22Rv1 (cell line): Measurements from ENCODE around the gene PPP1R27.

Experiments used
- H3K27ac ChIP-seq: fragments of 450-650 bp; 2 replicates; pipeline ENCODE4 v1.5.1; 2017
- ZFX ChIP-seq: fragments of 450-650 bp; IDR thresholded peaks from 2 replicates; pipeline ENCODE4 v1.6.1; 2017; ENCODE audit warnings: antibody characterized with exemption, borderline replicate concordance
- TF ChIP-seq, protein P1 (sequence below): fragments of 450-650 bp; IDR thresholded peaks from 2 replicates; pipeline ENCODE4 v1.5.1; 2017; ENCODE audit warnings: mild to moderate bottlenecking

Gene PPP1R27

DNA sequence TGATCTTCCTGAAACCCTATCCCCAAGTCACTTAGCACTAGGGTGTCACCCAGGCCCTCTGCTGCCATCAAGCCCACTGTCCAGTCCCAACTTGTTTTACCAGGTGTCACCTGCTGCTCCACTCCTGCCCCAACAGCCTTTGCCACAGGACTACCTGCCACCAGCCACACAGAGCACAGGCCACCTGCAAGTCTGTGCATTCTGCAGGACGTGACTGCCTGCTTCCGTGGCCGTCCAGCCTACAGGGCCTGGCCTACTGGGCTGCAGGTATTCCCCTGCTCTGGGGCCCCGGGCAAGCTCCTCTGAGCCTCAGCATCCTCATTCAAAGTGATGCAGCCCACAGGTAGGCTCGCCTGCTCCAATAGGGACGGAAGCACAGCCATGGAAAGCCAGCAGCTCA is 5.0 kb downstream of the PPP1R27 start:
- TF ChIP-seq ZFX, result no peak
- TF ChIP-seq, protein P1, sequence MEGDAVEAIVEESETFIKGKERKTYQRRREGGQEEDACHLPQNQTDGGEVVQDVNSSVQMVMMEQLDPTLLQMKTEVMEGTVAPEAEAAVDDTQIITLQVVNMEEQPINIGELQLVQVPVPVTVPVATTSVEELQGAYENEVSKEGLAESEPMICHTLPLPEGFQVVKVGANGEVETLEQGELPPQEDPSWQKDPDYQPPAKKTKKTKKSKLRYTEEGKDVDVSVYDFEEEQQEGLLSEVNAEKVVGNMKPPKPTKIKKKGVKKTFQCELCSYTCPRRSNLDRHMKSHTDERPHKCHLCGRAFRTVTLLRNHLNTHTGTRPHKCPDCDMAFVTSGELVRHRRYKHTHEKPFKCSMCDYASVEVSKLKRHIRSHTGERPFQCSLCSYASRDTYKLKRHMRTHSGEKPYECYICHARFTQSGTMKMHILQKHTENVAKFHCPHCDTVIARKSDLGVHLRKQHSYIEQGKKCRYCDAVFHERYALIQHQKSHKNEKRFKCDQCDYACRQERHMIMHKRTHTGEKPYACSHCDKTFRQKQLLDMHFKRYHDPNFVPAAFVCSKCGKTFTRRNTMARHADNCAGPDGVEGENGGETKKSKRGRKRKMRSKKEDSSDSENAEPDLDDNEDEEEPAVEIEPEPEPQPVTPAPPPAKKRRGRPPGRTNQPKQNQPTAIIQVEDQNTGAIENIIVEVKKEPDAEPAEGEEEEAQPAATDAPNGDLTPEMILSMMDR, result no peak
- no peak overlapping the region for H3K27ac ChIP-seq

DNA sequence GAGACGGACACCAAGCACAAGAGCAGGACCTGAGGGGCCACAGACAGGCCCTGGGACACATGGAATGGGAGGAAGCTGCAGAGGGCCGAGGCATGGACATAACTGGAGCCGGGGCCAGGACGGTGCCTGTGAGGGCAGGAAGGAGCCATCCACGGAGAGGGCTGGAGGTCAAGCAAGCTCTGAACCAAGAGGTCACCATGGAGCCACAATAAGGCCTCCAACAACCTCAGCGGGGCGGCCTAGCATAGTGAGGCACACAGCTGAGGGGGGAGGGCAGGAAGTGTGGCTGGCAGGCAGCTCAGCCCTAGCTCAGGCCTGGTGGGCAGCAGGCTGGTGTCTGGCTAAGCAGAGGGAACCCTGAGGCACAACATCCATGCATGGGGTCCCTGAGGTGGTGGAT is 6.2 kb downstream of the PPP1R27 start:
- TF ChIP-seq, protein P1, result no peak
- TF ChIP-seq ZFX, result no peak
- H3K27ac ChIP-seq, result no peak overlapping the region

GRCh38 chr17:81825841-81826466 is 8.9 kb downstream of the PPP1R27 start:
- TF ChIP-seq, protein P1, result 0 out of 2 replicates have a peak, but pooled peaks have one; percentile 20
- TF ChIP-seq ZFX, result no peak
- no peak overlapping the region for H3K27ac ChIP-seq

DNA sequence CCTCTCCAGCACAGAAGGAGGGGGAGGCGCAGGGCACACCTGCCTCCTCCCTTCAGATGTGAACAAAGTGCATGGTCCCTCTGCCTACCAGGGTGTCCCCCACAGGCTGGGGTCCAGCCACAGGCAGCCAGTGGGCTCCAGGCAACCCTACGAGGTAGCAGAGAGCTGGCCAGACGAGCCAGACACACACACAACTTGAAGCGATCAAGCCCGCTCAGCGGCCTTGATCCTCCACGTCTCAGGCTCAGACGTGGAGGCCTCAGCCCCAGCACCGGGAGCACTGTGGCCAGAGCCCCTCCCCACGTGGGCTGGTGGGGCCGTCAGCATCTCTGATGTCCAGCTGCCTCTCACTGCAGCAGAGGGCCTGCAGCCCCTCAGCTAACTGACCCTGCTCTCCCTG is 10.3 kb downstream of the PPP1R27 start:
- TF ChIP-seq, protein P1, result no peak
- no peak for TF ChIP-seq ZFX
- H3K27ac ChIP-seq, result no peak overlapping the region

- no peak overlapping the region for H3K27ac ChIP-seq
- TF ChIP-seq, protein P1, result no peak
- TF ChIP-seq ZFX, result no peak
These were observed 10.9 kb downstream of the PPP1R27 start for GRCh38 chr17:81823820-81824550.

DNA sequence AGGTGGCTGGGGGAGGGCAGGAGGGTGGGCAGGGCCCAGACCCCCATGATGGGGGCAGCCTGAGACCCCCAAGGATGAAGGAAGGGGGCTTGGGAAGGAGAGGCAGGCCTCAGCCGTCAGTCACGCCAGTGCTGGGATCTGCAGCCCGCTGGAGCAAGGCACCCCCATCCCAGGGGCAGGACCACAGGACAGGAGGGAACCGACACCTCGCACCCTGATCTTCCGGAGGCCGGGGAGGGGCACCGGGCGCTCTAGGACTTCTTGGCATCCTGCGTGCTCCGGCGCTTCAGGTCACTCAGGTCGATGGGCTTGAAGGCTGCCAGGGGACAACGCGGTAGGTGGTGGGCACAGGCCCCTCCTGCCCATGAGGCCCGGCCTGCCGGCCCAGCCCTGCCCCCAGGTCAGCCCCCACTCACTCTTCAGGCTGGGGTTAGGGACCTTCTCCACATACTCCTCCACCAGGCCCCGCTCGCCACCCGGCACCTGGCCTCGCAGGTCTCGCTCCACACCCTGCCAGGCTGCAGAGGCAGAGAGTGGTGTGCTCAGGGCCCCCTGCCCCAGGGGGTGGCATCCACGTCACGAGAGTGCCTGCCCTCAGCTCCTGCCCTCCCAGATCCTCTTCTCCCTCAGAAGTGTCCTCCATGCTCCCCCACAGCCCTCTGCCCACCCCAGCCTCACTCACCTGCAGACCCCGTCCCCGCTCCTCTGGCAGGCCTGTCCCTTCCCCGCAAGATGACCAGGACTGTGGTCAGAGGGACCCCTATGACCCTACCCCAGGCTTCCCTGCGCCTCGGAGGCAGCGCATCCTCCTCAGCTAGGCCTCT is 11.6 kb downstream of the PPP1R27 start:
- no peak overlapping the region for H3K27ac ChIP-seq
- TF ChIP-seq ZFX, result no peak
- TF ChIP-seq, protein P1, result no peak
